CD1c-positive myeloid dendritic cell (primary cell): ENCODE results near the gene KCNQ1OT1.

Experiments used
- DNase-seq: peaks from one replicate; pipeline ENCODE4 v3.0.0-alpha.2; 2016; ENCODE audit errors: extremely low spot score

KCNQ1OT1 gene

GRCh38 chr11:2699531-2700414, at the start of gene KCNQ1OT1:
TSS of gene KCNQ1OT1 (minus strand) at chr11:2699994.
- peak; percentile 92 for DNase-seq

GRCh38 chr11:2748814-2749554, 49.2 kb upstream of the KCNQ1OT1 start:
- DNase-seq = no peak

GRCh38 chr11:2748061-2748813, 48.4 kb upstream of the KCNQ1OT1 start:
- no peak for DNase-seq

GRCh38 chr11:2747248-2748027, 47.6 kb upstream of the KCNQ1OT1 start:
- DNase-seq = no peak

GRCh38 chr11:2746401-2747247, 46.8 kb upstream of the KCNQ1OT1 start:
- DNase-seq = no peak

GRCh38 chr11:2745511-2745910, 45.7 kb upstream of the KCNQ1OT1 start:
- DNase-seq = no peak

- DNase-seq = no peak
Observed at GRCh38 chr11:2744166-2744565, 44.4 kb upstream of the KCNQ1OT1 start.

GRCh38 chr11:2743427-2744110, 43.8 kb upstream of the KCNQ1OT1 start:
- no peak for DNase-seq

- DNase-seq = no peak
Observed at GRCh38 chr11:2742611-2743426, 43.0 kb upstream of the KCNQ1OT1 start.

GRCh38 chr11:2742201-2742600, 42.4 kb upstream of the KCNQ1OT1 start:
- no peak for DNase-seq

GRCh38 chr11:2741377-2742131, 41.8 kb upstream of the KCNQ1OT1 start:
- DNase-seq = no peak

- no peak for DNase-seq
Observed at GRCh38 chr11:2741006-2741376, 41.2 kb upstream of the KCNQ1OT1 start.

GRCh38 chr11:2740275-2740940, 40.6 kb upstream of the KCNQ1OT1 start:
- DNase-seq = no peak

- no peak for DNase-seq
Observed at GRCh38 chr11:2739531-2740274, 39.9 kb upstream of the KCNQ1OT1 start.

GRCh38 chr11:2738551-2739431, 39.0 kb upstream of the KCNQ1OT1 start:
- no peak for DNase-seq

- DNase-seq = peak; percentile 2
Observed at GRCh38 chr11:2737866-2738265, 38.1 kb upstream of the KCNQ1OT1 start.
